ENCODE data around the gene DOCK4.

Gene DOCK4

GRCh38 chr7:112023786-112024185 is 182.4 kb downstream of the DOCK4 start:
- TF ChIP-seq POLR2AphosphoS5 (IDR thresholded peaks at IDR 0.05; ENCODE audit: low read depth) (no peak), GABPA (IDR thresholded peaks at IDR 0.05; ENCODE audit: low read depth) (no peak), REST (IDR thresholded peaks at IDR 0.05; ENCODE audit: insufficient replicate concordance, low read depth) (no peak), SPI1 (IDR thresholded peaks at IDR 0.05; ENCODE audit: borderline replicate concordance, low read depth) (no peak)
- TF ChIP-seq, protein P1, sequence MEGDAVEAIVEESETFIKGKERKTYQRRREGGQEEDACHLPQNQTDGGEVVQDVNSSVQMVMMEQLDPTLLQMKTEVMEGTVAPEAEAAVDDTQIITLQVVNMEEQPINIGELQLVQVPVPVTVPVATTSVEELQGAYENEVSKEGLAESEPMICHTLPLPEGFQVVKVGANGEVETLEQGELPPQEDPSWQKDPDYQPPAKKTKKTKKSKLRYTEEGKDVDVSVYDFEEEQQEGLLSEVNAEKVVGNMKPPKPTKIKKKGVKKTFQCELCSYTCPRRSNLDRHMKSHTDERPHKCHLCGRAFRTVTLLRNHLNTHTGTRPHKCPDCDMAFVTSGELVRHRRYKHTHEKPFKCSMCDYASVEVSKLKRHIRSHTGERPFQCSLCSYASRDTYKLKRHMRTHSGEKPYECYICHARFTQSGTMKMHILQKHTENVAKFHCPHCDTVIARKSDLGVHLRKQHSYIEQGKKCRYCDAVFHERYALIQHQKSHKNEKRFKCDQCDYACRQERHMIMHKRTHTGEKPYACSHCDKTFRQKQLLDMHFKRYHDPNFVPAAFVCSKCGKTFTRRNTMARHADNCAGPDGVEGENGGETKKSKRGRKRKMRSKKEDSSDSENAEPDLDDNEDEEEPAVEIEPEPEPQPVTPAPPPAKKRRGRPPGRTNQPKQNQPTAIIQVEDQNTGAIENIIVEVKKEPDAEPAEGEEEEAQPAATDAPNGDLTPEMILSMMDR (IDR thresholded peaks at IDR 0.05; ENCODE audit: insufficient read depth, low read length) = no peak
- Histone ChIP-seq H3K4me3 (replicated peaks; ENCODE audit: insufficient read depth, low read length) (no peak overlapping the region), H3K27me3 (ENCODE audit: insufficient read depth, poor library complexity, severe bottlenecking) (no peaks in the 10 kb centered on the region), H3K27ac (replicated peaks) (no peak overlapping the region)
- no peak for DNase-seq (ENCODE audit: low read depth in 1 of 2, low spot score in 1 of 2)

- no peaks in the 10 kb centered on the region for H3K27me3 ChIP-seq (ENCODE audit: insufficient read depth, poor library complexity, severe bottlenecking)
- TF ChIP-seq POLR2AphosphoS5 (IDR thresholded peaks at IDR 0.05; ENCODE audit: low read depth) = no peak
- TF ChIP-seq GABPA (IDR thresholded peaks at IDR 0.05; ENCODE audit: low read depth) = no peak
- TF ChIP-seq REST (IDR thresholded peaks at IDR 0.05; ENCODE audit: insufficient replicate concordance, low read depth) = no peak
- TF ChIP-seq, protein P1 (IDR thresholded peaks at IDR 0.05; ENCODE audit: insufficient read depth, low read length) = no peak
- TF ChIP-seq SPI1 (IDR thresholded peaks at IDR 0.05; ENCODE audit: borderline replicate concordance, low read depth) = no peak
- no peak for DNase-seq (ENCODE audit: low read depth in 1 of 2, low spot score in 1 of 2)
- H3K27ac ChIP-seq (replicated peaks) = no peak overlapping the region
- no peak overlapping the region for H3K4me3 ChIP-seq (replicated peaks; ENCODE audit: insufficient read depth, low read length)
Measured at GRCh38 chr7:112023282-112023681, 182.9 kb downstream of the DOCK4 start.

- DNase-seq (ENCODE audit: low read depth in 1 of 2, low spot score in 1 of 2) = no peak
- TF ChIP-seq, protein P1 (IDR thresholded peaks at IDR 0.05; ENCODE audit: insufficient read depth, low read length) = no peak
- no peak for TF ChIP-seq SPI1 (IDR thresholded peaks at IDR 0.05; ENCODE audit: borderline replicate concordance, low read depth)
- TF ChIP-seq GABPA (IDR thresholded peaks at IDR 0.05; ENCODE audit: low read depth) = no peak
- no peak for TF ChIP-seq REST (IDR thresholded peaks at IDR 0.05; ENCODE audit: insufficient replicate concordance, low read depth)
- TF ChIP-seq POLR2AphosphoS5 (IDR thresholded peaks at IDR 0.05; ENCODE audit: low read depth) = no peak
- Histone ChIP-seq H3K27me3 (ENCODE audit: insufficient read depth, poor library complexity, severe bottlenecking) (no peaks in the 10 kb centered on the region), H3K27ac (replicated peaks) (no peak overlapping the region), H3K4me3 (replicated peaks; ENCODE audit: insufficient read depth, low read length) (no peak overlapping the region)
Measured at GRCh38 chr7:112022128-112022527, 184.1 kb downstream of the DOCK4 start.
